NCI-H187 (cell line): Measurements from ENCODE around the gene BEGAIN.

Experiments
- DNase-seq, 2 experiments: peaks; one replicate each; lab custom pipeline; 2025; lab: John Stamatoyannopoulos, UW

The BEGAIN gene

DNA sequence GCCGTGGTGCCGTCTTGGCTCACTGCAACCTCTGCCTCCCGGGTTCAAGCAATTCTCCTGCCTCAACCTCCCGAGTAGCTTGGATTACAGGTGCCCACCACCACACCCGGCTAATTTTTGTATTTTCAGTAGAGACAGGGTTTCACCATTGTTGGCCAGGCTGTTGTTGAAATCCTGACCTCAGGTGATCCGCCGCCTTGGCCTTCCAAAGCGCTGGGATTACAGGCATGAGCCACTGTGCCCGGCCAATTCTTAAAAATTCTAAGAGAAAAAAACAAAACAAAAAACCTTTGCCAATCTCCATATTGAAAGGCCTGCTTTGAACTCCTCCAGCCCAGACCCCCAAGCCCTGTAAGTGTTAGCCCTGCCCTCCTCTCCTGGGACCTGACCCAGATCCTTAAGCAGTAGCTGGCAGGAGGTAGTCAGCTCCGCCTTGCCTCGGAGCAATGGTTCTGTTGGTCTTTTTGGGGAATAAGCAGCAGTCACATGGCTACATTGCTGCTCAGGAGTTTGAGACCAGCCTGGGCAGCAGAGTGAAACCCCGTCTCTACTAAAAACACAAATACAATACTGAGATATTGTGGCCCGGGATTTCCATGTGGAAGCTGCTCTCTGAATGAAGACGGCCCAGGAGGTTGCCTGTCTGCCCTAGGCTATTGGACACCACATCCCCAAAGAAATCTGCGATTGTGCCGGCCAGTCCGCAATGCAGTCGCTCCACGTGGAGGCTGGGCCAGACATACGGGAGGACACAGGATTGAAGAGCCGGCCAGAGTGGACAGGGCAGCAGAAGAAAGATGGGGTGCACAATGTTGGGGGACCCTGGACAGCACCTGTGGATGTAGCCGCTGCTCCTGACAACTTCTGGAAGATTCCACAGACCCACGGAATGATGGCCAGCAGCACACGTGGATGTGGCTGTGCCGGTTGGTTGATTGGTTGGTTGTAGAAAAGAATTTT, 28.8 kb upstream of the BEGAIN start:
- DNase-seq = no peak

- no peak for DNase-seq
These were observed 27.6 kb upstream of the BEGAIN start for GRCh38 chr14:100614803-100615202.

- no peak for DNase-seq
These were observed 25.8 kb upstream of the BEGAIN start for GRCh38 chr14:100612986-100613385.

DNA sequence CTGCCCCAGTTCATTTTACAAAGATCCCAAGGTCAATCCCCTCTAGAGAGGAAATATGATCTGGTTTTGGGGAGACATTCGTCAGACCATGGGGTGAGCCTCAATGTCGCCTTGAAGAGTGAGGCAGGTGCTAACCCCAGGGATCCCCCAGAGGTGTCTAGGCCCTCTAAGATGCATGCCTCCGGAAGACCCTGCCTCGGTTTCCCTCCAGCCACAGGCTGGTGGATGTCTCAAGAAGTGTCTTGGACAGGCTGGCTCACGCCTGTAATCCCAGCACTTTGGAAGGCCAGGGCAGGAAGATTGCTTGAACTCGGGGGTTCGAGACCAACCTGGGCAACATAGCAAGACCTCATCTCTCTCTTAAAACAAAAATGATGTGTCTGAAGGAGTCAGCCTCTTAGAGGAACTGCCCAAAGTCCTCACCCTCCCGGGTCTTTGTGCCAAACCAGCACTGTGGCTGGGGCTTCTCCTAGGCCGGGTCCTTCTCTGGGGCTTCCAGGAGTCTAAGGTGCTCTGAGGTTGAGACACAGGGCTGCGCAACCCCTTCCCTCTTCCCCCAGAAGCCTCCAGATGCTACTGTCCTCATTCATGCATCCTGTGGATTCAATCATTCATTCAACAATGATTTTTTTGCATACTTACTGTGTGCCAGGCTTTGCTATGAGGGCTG, 24.7 kb upstream of the BEGAIN start:
- DNase-seq = no peak

GRCh38 chr14:100610511-100611217, 23.4 kb upstream of the BEGAIN start:
- DNase-seq = no peak

- no peak for DNase-seq
These were observed 22.7 kb upstream of the BEGAIN start for GRCh38 chr14:100609941-100610391.

GRCh38 chr14:100609331-100609870, 22.2 kb upstream of the BEGAIN start:
- DNase-seq = no peak

GRCh38 chr14:100608586-100609330, 21.5 kb upstream of the BEGAIN start:
- DNase-seq = no peak

GRCh38 chr14:100608064-100608463, 20.8 kb upstream of the BEGAIN start:
- DNase-seq = no peak

- DNase-seq = no peak
These were observed 20.4 kb upstream of the BEGAIN start for GRCh38 chr14:100607611-100607956.

- DNase-seq = no peak
These were observed 19.7 kb upstream of the BEGAIN start for GRCh38 chr14:100606687-100607610.

DNA sequence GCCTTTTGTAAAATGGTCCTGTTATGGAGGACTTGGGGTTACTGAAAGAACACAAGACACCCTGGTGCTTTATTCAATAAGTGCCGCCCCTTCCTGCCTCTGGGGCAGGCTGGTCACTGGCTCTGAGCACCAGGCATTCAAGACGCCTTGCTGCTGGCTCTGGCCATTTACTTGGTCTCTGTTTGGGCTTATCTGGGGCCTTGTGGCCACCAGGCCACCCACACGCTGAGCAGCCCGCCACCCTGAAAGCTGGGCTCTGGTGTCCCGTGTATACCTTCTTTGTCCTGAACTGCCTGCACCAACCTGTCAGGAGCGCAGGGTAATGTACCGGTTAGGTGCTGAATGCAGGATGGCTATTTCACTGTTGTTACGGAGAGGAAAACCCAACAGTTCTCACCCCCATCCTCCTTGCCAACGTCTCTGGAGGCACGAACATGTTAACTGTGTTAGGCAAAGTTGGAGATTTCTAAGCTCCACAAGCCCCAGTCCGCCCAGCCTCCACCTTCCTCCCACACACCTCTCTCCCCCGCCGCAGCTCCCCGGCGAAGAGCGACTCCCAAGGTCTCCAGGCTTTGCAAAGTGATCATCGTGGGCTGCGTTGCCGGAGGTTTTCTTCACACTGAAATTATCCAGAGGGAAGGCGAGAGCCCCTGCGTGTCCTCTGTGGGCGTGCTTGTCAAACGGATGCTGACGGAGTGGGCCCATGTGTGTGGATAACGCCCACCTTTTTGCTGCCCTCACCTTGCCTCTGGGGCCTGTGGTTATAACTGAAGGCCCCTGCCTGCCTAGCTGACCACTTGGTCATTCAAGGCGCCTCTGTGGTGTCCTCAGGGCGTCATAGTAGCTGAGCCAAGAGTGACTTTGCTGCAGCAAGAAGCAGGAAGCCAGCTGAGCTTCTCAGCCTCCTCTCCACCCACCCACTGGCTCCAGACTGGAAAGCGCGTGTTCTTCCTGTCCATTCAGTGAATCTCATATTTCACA, 18.8 kb upstream of the BEGAIN start:
- DNase-seq = no peak

DNA sequence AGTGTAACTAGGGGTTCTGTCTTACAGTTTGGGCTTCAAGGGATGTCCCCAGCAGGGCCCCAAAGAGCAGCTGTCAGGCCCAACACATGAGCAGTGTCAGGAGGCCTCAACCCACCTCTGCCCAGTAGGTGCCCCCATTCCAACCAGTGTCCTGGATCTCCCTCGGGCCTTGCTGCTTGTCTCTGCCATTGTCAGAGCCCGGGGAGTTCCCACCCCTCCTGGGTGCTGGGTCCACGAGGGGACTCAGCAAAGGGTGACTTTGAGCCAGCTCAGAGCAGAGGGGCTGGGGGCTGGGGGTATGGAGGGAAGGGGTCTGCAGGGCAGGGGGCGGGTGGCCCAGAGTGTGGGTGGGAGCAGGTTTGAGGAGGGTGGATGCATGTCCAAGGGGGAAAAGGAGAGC, 18.0 kb upstream of the BEGAIN start:
- DNase-seq = no peak

DNA sequence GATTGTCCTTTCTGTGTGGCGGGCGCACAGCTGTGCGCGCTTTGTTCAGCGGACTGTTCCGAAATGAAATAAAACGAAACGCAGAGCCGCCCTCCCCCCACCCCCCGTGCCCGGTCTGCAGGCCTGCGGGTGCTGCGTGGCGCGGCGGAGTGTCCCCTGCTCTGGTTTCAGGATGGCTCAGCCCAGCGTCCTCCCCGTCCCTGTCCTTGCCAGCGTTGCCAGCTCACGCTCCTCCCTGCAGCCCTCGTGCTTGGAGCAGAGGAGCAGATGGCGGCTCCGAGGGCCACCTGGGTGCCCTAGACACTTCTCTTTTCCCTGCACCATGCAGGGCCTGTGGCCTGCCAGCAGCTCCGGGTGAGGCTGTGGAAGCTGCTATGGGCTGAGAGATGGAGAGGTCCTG, 17.5 kb upstream of the BEGAIN start:
- no peak for DNase-seq

DNA sequence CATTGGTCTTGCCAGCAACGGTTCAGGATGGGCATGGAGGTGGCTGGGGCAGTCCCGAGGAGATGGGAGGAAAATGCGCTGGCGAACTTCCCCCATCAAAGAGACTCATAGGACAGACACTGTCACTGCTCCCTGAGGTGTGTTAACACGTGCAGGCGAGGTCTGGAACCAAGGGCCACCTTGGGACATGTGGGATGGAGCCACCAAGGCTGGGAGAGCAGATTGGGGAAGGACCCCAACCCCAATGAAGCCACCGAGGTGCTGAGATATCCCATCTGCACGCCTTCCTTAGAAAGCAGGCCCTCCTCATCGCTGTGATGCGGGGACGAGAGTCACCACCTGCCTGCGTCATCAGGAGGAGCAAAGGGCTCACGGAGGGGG, 16.9 kb upstream of the BEGAIN start:
- no peak for DNase-seq

GRCh38 chr14:100603341-100604120, 16.3 kb upstream of the BEGAIN start:
- DNase-seq = no peak

GRCh38 chr14:100602621-100603230, 15.5 kb upstream of the BEGAIN start:
- DNase-seq = no peak

DNA sequence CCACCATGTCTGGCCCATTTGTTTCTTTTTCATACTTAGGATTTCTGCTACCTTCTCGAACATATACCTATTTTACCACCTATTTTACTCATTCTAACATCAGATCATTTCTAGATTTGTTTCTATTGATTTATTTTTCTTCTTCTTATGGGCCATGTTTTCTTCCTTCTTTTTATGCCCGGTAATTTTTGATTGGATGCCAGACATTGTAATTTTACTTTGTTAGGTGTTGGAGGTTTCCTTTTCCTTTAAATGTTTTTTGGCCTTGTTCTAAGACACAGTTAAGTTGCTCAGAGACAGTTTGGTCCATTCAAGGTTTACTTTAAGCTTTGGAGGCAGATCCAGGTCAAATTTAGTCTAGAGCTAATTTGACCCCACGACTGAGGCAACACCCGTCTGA, 14.7 kb upstream of the BEGAIN start:
- DNase-seq = no peak
